Suprapubic skin (tissue), 4 donors: ENCODE data around the gene YPEL2. TPM values are rescaled to one million over a fixed set of nuclear protein-coding genes. Genes with fewer than 3 reads are reported as not detected.
A peak's percentile ranks its signal among the peaks of the same experiment; 100 is the strongest.

Source experiments
- DNase-seq, 2 donors: peaks; one replicate each; pipeline ENCODE4 v3.0.0-alpha.2; 2019; ENCODE audit warnings: low spot score in 2 of 2
- H3K27ac ChIP-seq: fragments of 200-600 bp; sonication (generic); one replicate; pipeline ENCODE4 v1.5.1; 2019
- H3K27me3 ChIP-seq: fragments of 200-600 bp; sonication (generic); one replicate; pipeline ENCODE4 v1.5.1; 2019
- H3K36me3 ChIP-seq: fragments of 200-600 bp; sonication (generic); one replicate; pipeline ENCODE4 v1.5.1; 2019
- H3K4me1 ChIP-seq: fragments of 200-600 bp; sonication (generic); one replicate; pipeline ENCODE4 v1.5.1; 2019
- H3K4me3 ChIP-seq: fragments of 200-600 bp; sonication (generic); one replicate; pipeline ENCODE4 v1.5.1; 2019; ENCODE audit warnings: mild to moderate bottlenecking
- H3K9me3 ChIP-seq: fragments of 200-600 bp; sonication (generic); one replicate; pipeline ENCODE4 v1.5.1; 2019
- EP300 ChIP-seq: sonication (generic); formaldehyde crosslinking; IDR thresholded peaks from one replicate; pipeline ENCODE4 v1.6.1; 2017; ENCODE audit warnings: antibody characterized with exemption
- POLR2A ChIP-seq, 2 donors: fragments of 450-650 bp; IDR thresholded peaks; one replicate each; pipeline ENCODE4 v1.6.1; 2017; ENCODE audit warnings: antibody characterized with exemption in 2 of 2, mild to moderate bottlenecking in 2 of 2, moderate library complexity in 2 of 2
- POLR2AphosphoS5 ChIP-seq, 3 donors: sonication (generic); formaldehyde crosslinking; IDR thresholded peaks; one replicate each; pipeline ENCODE4 v1.6.1; 2017; ENCODE audit warnings: antibody characterized with exemption in 3 of 3
- WGBS: methylation state at CpG from one replicate; pipeline ENCODE4 v1.1.5; 2018; 5-methylcytosine and 5-hydroxymethylcytosine counted together
- total RNA-seq, 4 donors: library from RNA; depleted of rRNA; stranded (reverse); fragments of >200 nt; gene quantifications; one replicate each; pipeline ENCODE4 v1.1.0, GENCODE V29; 2016
- TF ChIP-seq, protein P1 (sequence below), 2 donors: fragments of 200-600 bp in 1 of 2; fragments of 450-650 bp in 1 of 2; sonication (generic) in 1 of 2; IDR thresholded peaks; one replicate each; pipeline ENCODE4 v1.5.1; 2016 to 2019; ENCODE audit warnings: antibody characterized with exemption in 2 of 2, mild to moderate bottlenecking in 1 of 2, moderate library complexity in 1 of 2

The YPEL2 gene
- total RNA-seq, 4 donors from 2014 or later: 16.7 to 33.6 (median 21.3) TPM

DNA sequence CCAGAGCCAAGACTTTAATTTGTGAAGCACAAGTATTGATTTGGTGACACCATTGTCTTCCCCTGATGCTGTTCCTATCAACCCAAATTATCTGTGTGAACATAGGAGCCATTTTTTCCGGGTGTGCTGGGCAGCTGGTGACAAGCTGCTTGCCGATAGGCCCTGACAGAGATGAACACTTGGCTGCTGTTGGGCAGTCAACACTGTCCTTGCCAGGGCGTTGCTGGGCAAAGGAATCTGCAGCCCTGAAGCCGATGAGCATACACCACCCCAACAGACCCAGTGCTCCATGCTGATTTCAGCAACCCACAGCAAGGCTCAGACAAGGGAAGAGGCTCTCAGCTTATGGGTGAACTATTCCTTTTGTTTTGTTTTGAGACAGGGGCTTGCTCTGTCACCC is 105.4 kb downstream of the YPEL2 start:
- no peak for DNase-seq
- WGBS: 85% methylated on average over 4 of the region's 4 CpGs
- Histone ChIP-seq H3K27me3 (no peaks in the 10 kb centered on the region), H3K4me1 (peaks cover 51% of the 10 kb centered on the region), H3K9me3 (no peaks in the 10 kb centered on the region), H3K4me3 (no peak overlapping the region), H3K36me3 (no peaks in the 10 kb centered on the region), H3K27ac (no peak overlapping the region)
- TF ChIP-seq POLR2AphosphoS5 (IDR thresholded peaks at IDR 0.05): no peak
- no peak for TF ChIP-seq POLR2A (IDR thresholded peaks at IDR 0.05)
- TF ChIP-seq, protein P1, sequence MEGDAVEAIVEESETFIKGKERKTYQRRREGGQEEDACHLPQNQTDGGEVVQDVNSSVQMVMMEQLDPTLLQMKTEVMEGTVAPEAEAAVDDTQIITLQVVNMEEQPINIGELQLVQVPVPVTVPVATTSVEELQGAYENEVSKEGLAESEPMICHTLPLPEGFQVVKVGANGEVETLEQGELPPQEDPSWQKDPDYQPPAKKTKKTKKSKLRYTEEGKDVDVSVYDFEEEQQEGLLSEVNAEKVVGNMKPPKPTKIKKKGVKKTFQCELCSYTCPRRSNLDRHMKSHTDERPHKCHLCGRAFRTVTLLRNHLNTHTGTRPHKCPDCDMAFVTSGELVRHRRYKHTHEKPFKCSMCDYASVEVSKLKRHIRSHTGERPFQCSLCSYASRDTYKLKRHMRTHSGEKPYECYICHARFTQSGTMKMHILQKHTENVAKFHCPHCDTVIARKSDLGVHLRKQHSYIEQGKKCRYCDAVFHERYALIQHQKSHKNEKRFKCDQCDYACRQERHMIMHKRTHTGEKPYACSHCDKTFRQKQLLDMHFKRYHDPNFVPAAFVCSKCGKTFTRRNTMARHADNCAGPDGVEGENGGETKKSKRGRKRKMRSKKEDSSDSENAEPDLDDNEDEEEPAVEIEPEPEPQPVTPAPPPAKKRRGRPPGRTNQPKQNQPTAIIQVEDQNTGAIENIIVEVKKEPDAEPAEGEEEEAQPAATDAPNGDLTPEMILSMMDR (IDR thresholded peaks at IDR 0.05): no peak
- TF ChIP-seq EP300: no peak

DNA sequence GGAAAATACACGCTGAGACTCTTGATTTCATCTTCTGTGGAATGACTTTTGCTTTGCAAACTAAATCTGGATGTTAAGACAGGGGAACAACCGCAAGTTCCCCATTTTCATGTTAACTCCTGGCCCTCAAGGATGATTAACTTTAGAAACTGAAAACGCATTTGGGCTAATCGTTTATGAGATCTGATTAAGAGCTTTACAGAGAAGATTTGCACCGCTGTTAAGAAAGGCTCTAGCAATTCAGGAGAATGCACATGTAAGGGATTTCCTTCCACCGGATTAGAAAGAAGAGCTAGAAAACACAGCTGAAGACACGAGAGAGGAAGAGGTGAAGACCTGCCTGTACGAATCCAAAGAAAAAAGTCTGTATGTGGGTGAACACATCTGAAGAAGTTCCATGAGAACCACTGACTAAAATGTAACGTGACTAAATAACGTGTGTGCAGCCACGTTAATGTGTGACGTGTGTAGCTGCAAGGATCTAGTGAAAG is 106.4 kb downstream of the YPEL2 start:
- no peak for DNase-seq
- Histone ChIP-seq H3K27me3 (no peaks in the 10 kb centered on the region), H3K27ac (no peak overlapping the region)

DNA sequence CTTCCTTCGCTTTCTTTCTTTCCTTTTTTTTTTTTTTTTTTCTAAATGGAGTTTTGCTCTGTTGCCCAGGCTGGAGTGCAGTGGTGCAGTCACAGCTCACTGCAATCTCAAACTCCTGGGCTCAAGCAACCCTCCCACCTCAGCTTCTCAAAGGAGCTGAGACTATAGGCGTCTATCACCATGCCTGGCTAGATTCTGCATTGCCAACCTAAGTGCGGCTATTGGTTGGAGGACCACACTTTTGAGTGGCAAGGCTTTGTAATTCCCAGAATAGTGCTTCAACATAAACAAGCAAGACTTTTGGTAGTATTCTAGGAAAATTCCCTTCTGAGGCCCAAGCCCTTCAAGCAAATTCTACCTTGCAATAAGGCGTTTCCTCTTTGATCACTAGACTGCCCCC is 107.8 kb downstream of the YPEL2 start:
- Histone ChIP-seq H3K27ac (no peak overlapping the region), H3K27me3 (no peaks in the 10 kb centered on the region), H3K36me3 (no peaks in the 10 kb centered on the region), H3K9me3 (no peaks in the 10 kb centered on the region), H3K4me1 (peaks cover 45% of the 10 kb centered on the region), H3K4me3 (no peak overlapping the region)
- DNase-seq: no peak
- 78% methylated on average over 4 of the region's 4 CpGs for WGBS
- TF ChIP-seq EP300: no peak
- no peak for TF ChIP-seq POLR2A (IDR thresholded peaks at IDR 0.05)
- TF ChIP-seq POLR2AphosphoS5 (IDR thresholded peaks at IDR 0.05): no peak
- TF ChIP-seq, protein P1 (IDR thresholded peaks at IDR 0.05): no peak

More for the DNA sequence above, 106.4 kb downstream of the YPEL2 start:
- TF ChIP-seq POLR2A (IDR thresholded peaks at IDR 0.05) (no peak), POLR2AphosphoS5 (IDR thresholded peaks at IDR 0.05) (no peak), EP300 (no peak)
- TF ChIP-seq, protein P1 (IDR thresholded peaks at IDR 0.05): no peak
- Histone ChIP-seq H3K4me3 (no peak overlapping the region), H3K9me3 (no peaks in the 10 kb centered on the region), H3K36me3 (no peaks in the 10 kb centered on the region), H3K4me1 (peaks cover 48% of the 10 kb centered on the region)
- 68% methylated on average over 12 of the region's 12 CpGs for WGBS

DNA sequence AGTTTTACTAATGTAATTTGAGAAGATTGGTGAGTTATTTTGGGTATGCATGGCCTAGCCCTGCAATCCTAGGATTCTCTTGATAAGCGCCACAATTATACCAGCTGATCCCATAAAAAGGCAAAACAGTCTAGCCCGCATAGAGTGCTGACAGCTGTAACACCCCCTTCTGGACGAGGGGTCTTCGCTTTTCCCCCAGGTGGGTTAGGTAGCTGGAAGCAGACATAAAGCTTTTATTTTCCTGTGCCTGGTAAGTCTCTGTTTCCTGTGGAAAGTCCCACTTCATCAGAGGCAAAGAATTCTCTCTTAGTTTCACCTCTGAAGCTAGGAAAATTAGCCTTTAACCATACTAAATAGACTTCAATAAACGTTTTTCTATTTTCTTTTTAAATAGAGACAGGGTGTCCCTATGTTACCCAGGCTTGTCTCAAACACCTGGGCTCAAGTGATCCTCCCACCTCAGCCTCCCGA is 108.3 kb downstream of the YPEL2 start:
- no peak for DNase-seq
- no peak for TF ChIP-seq POLR2A (IDR thresholded peaks at IDR 0.05)
- TF ChIP-seq, protein P1 (IDR thresholded peaks at IDR 0.05): no peak
- TF ChIP-seq EP300: no peak
- TF ChIP-seq POLR2AphosphoS5 (IDR thresholded peaks at IDR 0.05): no peak
- 62% methylated on average over 6 of the region's 6 CpGs for WGBS
- Histone ChIP-seq H3K4me1 (peaks cover 41% of the 10 kb centered on the region), H3K27me3 (no peaks in the 10 kb centered on the region), H3K27ac (no peak overlapping the region), H3K4me3 (no peak overlapping the region), H3K36me3 (no peaks in the 10 kb centered on the region), H3K9me3 (no peaks in the 10 kb centered on the region)

DNA sequence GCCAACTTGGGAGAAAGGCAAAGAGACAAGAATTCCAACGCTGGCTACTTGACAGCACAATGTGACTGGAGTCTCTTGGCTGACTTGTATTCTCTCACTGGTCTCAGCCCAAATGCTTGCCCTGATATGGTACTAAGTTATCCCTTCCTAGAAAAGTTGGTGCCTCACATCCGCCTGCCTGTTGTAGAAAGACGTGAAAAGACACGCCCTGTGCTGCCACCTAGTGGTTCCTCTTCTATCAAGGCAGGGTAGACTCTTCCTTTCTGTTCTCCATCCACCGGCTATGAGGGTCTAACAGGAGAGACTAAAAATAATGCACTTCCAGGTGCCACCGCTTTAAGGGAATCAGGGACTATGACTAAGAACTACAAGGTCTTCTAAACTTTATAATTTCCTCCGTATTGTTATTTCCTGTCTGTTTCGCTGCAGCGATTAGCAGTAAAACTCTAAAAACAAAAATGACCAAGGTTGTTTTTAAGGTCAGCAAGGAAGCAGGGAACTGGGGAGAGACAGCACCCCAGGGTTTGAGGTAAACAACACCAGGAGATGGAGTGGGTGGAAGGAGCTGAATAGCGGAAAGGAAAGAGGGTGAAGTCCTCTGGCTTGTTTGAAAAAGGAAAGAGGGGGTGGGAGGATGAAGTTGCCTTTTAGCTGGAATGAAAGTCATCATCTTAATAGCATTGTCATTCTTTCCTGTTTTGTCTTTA is 109.5 kb downstream of the YPEL2 start:
- WGBS: 11% methylated on average over 10 of the region's 10 CpGs
- TF ChIP-seq POLR2AphosphoS5 (IDR thresholded peaks at IDR 0.05) (peak in 1 of 3 donors; percentile 46), EP300 (no peak), POLR2A (IDR thresholded peaks at IDR 0.05) (no peak)
- TF ChIP-seq, protein P1 (IDR thresholded peaks at IDR 0.05): peak; percentile 69 to 89
- H3K4me1 ChIP-seq: peaks cover 32% of the 10 kb centered on the region
- H3K36me3 ChIP-seq: no peaks in the 10 kb centered on the region
- no peaks in the 10 kb centered on the region for H3K9me3 ChIP-seq
- H3K27ac ChIP-seq: no peak overlapping the region
- DNase-seq: peak; percentile 93 to 94
- peak overlapping the region; percentile 0 for H3K4me3 ChIP-seq
- H3K27me3 ChIP-seq: no peaks in the 10 kb centered on the region
